H1 (cell line): ENCODE results near the gene RIMS1. TPM values are rescaled to one million over a fixed set of nuclear protein-coding genes. Genes with fewer than 3 reads are reported as not detected.
A peak's percentile ranks its signal among the peaks of the same experiment; 100 is the strongest.

ENCODE experiments used
- CTCF ChIA-PET: fragments of 300-600 bp; sonication (Branson Sonifier 250); formaldehyde crosslinking; loops from one replicate; lab custom pipeline; 2021; ENCODE audit not compliant: partially characterized antibody; lab: Charles Lee
- POLR2A ChIA-PET: fragments of 300-600 bp; sonication (Branson Sonifier 250); formaldehyde crosslinking; loops from one replicate; lab custom pipeline; 2021; ENCODE audit warnings: inconsistent platforms; ENCODE audit not compliant: partially characterized antibody; lab: Charles Lee
- DNase-seq, 2 experiments: peaks; one replicate each; pipeline versions ENCODE4 v3.0.0 to v3.0.0-alpha.2; 2010 to 2022; ENCODE audit warnings: low spot score in 2 of 2, low read depth in 1 of 2, mixed read lengths in 1 of 2
- FAIRE-seq: peaks from 2 replicates; lab custom pipeline; 2011; peaks lifted over from hg19 to GRCh38; lab: Jason Lieb, UNC
- H2AFZ ChIP-seq: 2 replicates; pipeline ENCODE4 v1.8.1; 2012; ENCODE audit warnings: low read length, inconsistent platforms
- H2AK5ac ChIP-seq: 2 replicates; pipeline ENCODE4 v1.6.1; 2013; ENCODE audit warnings: low read depth, low read length
- H2BK120ac ChIP-seq: replicated peaks from 2 replicates; pipeline ENCODE3; 2013; ENCODE audit warnings: low read depth, low read length, inconsistent platforms
- H2BK12ac ChIP-seq: 2 replicates; pipeline ENCODE4 v1.6.1; 2013; ENCODE audit warnings: low read depth, low read length
- H2BK15ac ChIP-seq: 2 replicates; pipeline ENCODE4 v1.6.1; 2013; ENCODE audit warnings: low read length
- H2BK20ac ChIP-seq: 2 replicates; pipeline ENCODE4 v1.6.1; 2013; ENCODE audit warnings: low read length
- H2BK5ac ChIP-seq: 2 replicates; pipeline ENCODE4 v1.6.1; 2013; ENCODE audit warnings: low read depth, low read length
- H3K14ac ChIP-seq: 2 replicates; pipeline ENCODE4 v1.6.1; 2013; ENCODE audit warnings: inconsistent platforms; ENCODE audit not compliant: insufficient read length
- H3K18ac ChIP-seq: 2 replicates; pipeline ENCODE4 v1.6.1; 2013; ENCODE audit warnings: low read length; ENCODE audit errors: extremely low read depth
- H3K23ac ChIP-seq: 2 replicates; pipeline ENCODE4 v1.6.1; 2013; ENCODE audit warnings: inconsistent platforms; ENCODE audit not compliant: insufficient read length
- H3K23me2 ChIP-seq: 2 replicates; pipeline ENCODE4 v1.6.1; 2013; ENCODE audit warnings: low read depth, low read length
- H3K27ac ChIP-seq: 2 replicates; pipeline ENCODE4 v1.6.1; 2011; ENCODE audit warnings: low read depth, low read length, inconsistent platforms
- H3K27me3 ChIP-seq, 4 experiments: replicated peaks in 1 of 4; 1 replicate in 1 of 4; 2 replicates in 3 of 4; pipeline versions ENCODE4 v1.6.1 to v1.8.1; 2011 to 2013; ENCODE audit warnings: low read length in 3 of 4, mild to moderate bottlenecking in 3 of 4, inconsistent platforms in 2 of 4, mixed read lengths in 2 of 4, moderate library complexity in 1 of 4; ENCODE audit not compliant: control insufficient read depth in 3 of 4, insufficient read depth in 3 of 4; ENCODE audit errors: extremely low read depth in 1 of 4
- H3K36me3 ChIP-seq, 4 experiments: 2 replicates each; pipeline versions ENCODE4 v1.6.1 to v1.8.1; 2011 to 2013; ENCODE audit warnings: mild to moderate bottlenecking in 4 of 4, low read length in 3 of 4, moderate library complexity in 2 of 4, control low read depth in 1 of 4, inconsistent platforms in 1 of 4; ENCODE audit not compliant: insufficient read depth in 4 of 4, control insufficient read depth in 2 of 4
- H3K4ac ChIP-seq: replicated peaks from 2 replicates; pipeline ENCODE3; 2013; ENCODE audit warnings: low read length, low read depth, mixed read lengths, inconsistent platforms; ENCODE audit not compliant: insufficient read length
- H3K4me1 ChIP-seq, 4 experiments: replicated peaks in 1 of 4; 1 replicate in 1 of 4; 2 replicates in 3 of 4; pipeline versions ENCODE4 v1.6.1 to v1.8.1; 2011 to 2013; ENCODE audit warnings: low read length in 3 of 4, inconsistent platforms in 2 of 4, mixed read lengths in 1 of 4; ENCODE audit not compliant: insufficient read depth in 4 of 4, control insufficient read depth in 3 of 4
- H3K4me2 ChIP-seq, 2 experiments: 2 replicates each; pipeline versions ENCODE4 v1.6.1 to v1.8.1; 2011 to 2013; ENCODE audit warnings: low read depth in 2 of 2, low read length in 2 of 2, control low read depth in 1 of 2, inconsistent platforms in 1 of 2, mild to moderate bottlenecking in 1 of 2; ENCODE audit not compliant: insufficient read depth in 1 of 2
- H3K4me3 ChIP-seq, 4 experiments: fragments of 200-600, 300-600 bp in 1 of 4; sonication (generic), shearing (Covaris generic), sonication (Bioruptor Twin) in 1 of 4; 2 replicates each; pipeline versions ENCODE4 v1.5.1 to v1.8.1; 2011 to 2016; ENCODE audit warnings: low read length in 4 of 4, low read depth in 3 of 4, control low read depth in 2 of 4, inconsistent platforms in 2 of 4, mild to moderate bottlenecking in 2 of 4, mixed read lengths in 1 of 4, moderate library complexity in 1 of 4; ENCODE audit not compliant: insufficient read depth in 2 of 4; ENCODE audit errors: extremely low read depth in 1 of 4
- H3K56ac ChIP-seq: replicated peaks from 2 replicates; pipeline ENCODE3; 2013; ENCODE audit warnings: low read depth, mild to moderate bottlenecking, mixed read lengths, low read length, inconsistent platforms; ENCODE audit not compliant: insufficient read length
- H3K79me1 ChIP-seq: 2 replicates; pipeline ENCODE4 v1.6.1; 2013; ENCODE audit warnings: low read depth, low read length, control low read depth
- H3K79me2 ChIP-seq, 2 experiments: 2 replicates each; pipeline versions ENCODE4 v1.6.1 to v1.8.1; 2012 to 2013; ENCODE audit warnings: low read length in 2 of 2, mild to moderate bottlenecking in 2 of 2, inconsistent platforms in 1 of 2; ENCODE audit not compliant: insufficient read depth in 2 of 2, control insufficient read depth in 1 of 2
- H3K9ac ChIP-seq, 4 experiments: replicated peaks in 1 of 4; 1 replicate in 1 of 4; 2 replicates in 3 of 4; pipeline versions ENCODE4 v1.6.1 to v1.8.1; 2011 to 2013; ENCODE audit warnings: low read depth in 3 of 4, low read length in 3 of 4, control low read depth in 2 of 4, mild to moderate bottlenecking in 2 of 4, moderate library complexity in 2 of 4, inconsistent platforms in 1 of 4; ENCODE audit errors: extremely low read depth in 1 of 4
- H3K9me3 ChIP-seq, 2 experiments: 2 replicates each; pipeline versions ENCODE4 v1.6.1 to v1.8.1; 2012 to 2013; ENCODE audit warnings: mild to moderate bottlenecking in 2 of 2, moderate library complexity in 2 of 2, control low read depth in 1 of 2, inconsistent platforms in 1 of 2, low read depth in 1 of 2, low read length in 1 of 2, mixed read lengths in 1 of 2; ENCODE audit not compliant: insufficient read depth in 2 of 2
- H4K20me1 ChIP-seq, 2 experiments: replicated peaks in 1 of 2; 2 replicates each; pipeline versions ENCODE3 to v1.8.1; 2011 to 2013; ENCODE audit warnings: inconsistent platforms in 2 of 2, low read length in 2 of 2, mild to moderate bottlenecking in 1 of 2; ENCODE audit not compliant: insufficient read depth in 2 of 2, control insufficient read depth in 1 of 2
- H4K5ac ChIP-seq: 2 replicates; pipeline ENCODE4 v1.6.1; 2013; ENCODE audit warnings: low read length, low read depth, mixed read lengths, inconsistent platforms; ENCODE audit not compliant: insufficient read length
- H4K8ac ChIP-seq: 2 replicates; pipeline ENCODE4 v1.8.0; 2013; ENCODE audit warnings: mild to moderate bottlenecking, moderate library complexity, low read length, inconsistent platforms; ENCODE audit not compliant: insufficient read depth; ENCODE audit errors: extremely low read depth
- H4K91ac ChIP-seq: replicated peaks from 2 replicates; pipeline ENCODE3; 2013; ENCODE audit warnings: low read length, mixed read lengths, inconsistent platforms; ENCODE audit not compliant: insufficient read length
- WGBS, 2 experiments: shearing (Covaris generic) in 1 of 2; methylation state at CpG; one replicate each; pipeline versions ENCODE4 v1.1.6 to v1.1.7; 2013 to 2015; ENCODE audit warnings: low lambda C conversion rate in 2 of 2, mixed read lengths in 2 of 2, inconsistent platforms in 1 of 2, low coverage in 1 of 2, missing lambda C conversion rate in 1 of 2; ENCODE audit not compliant: insufficient replicate concordance in 2 of 2, insufficient coverage in 1 of 2, insufficient read length in 1 of 2; ENCODE audit errors: extremely low coverage in 1 of 2, missing lambda C conversion rate in 1 of 2; 5-methylcytosine and 5-hydroxymethylcytosine counted together
- polyA plus RNA-seq, 7 experiments: library from polyadenylated mRNA; depleted of rRNA in 3 of 7; stranded (reverse) in 5 of 7; unstranded in 2 of 7; fragments of >200 nt in 5 of 7; fragments of 200-250 nt in 2 of 7; gene quantifications; 1 replicate in 5 of 7; 2 replicates in 1 of 7; 4 replicates in 1 of 7; pipeline versions ENCODE4 v1.2.1 to v1.2.3, GENCODE V29; 2011 to 2013; ENCODE audit warnings: missing spikeins in 2 of 7, mixed read lengths in 2 of 7
- total RNA-seq: library from RNA; stranded (reverse); fragmentation: NEBNext Ultra II Directional; extraction: Animal tissue kit (Norgen Biotek cat#: 25700); gene quantifications from 2 replicates; pipeline ENCODE4 v1.2.1, GENCODE V29; 2021
- TF ChIP-seq, protein P1 (sequence below): IDR thresholded peaks from 2 replicates; pipeline ENCODE4 v1.6.1; 2012; ENCODE audit warnings: inconsistent platforms

The RIMS1 gene
- total and polyA plus RNA-seq, 2 of the 8 experiments (the other 6 are each of a cell fraction or from before 2014, with no cell fraction given): 0.63 to 2.3 TPM

DNA sequence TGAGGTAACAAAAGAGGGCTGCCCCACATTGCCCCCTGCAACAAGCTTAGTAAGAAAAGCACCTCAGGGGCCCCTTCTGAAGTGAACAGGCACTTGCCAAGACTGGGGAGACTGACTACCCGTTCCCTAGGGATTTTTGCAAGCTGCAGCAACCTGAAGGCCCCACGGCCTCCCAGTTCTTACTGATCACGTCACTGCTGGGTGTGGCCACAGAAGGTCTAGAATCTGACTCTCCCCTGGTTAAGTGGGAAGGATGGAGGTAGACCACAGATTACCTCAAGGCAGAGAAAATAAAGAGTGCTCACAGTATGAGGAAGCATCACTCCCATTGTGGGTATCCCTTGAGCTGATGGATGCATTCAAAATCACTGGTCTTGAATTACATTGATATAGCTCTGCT, 534.1 kb downstream of the RIMS1 start:
- H2AFZ ChIP-seq: 0 out of 2 replicates have a peak overlapping the region, but pooled peaks have one; percentile 38
- TF ChIP-seq, protein P1, sequence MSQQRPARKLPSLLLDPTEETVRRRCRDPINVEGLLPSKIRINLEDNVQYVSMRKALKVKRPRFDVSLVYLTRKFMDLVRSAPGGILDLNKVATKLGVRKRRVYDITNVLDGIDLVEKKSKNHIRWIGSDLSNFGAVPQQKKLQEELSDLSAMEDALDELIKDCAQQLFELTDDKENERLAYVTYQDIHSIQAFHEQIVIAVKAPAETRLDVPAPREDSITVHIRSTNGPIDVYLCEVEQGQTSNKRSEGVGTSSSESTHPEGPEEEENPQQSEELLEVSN: no peak

More for the DNA sequence above, 534.1 kb downstream of the RIMS1 start:
- no peak overlapping the region for H3K9ac ChIP-seq
- POLR2A ChIA-PET: no interaction called here
- H3K4me2 ChIP-seq: no peak overlapping the region
- H3K4me3 ChIP-seq: no peak overlapping the region
- no peak overlapping the region for H3K23ac ChIP-seq
- H3K79me1 ChIP-seq: no peaks in the 10 kb centered on the region
- H3K4ac ChIP-seq: no peak overlapping the region
- H2BK12ac ChIP-seq: no peak overlapping the region
- no peaks in the 10 kb centered on the region for H3K36me3 ChIP-seq
- peaks cover 0 to 2% (median 0%) of the 10 kb centered on the region in 4 experiments; a peak in 2 of 7 replicates for H3K4me1 ChIP-seq
- no peak overlapping the region for H3K27ac ChIP-seq
- H3K56ac ChIP-seq: no peak overlapping the region
- H4K91ac ChIP-seq: no peak overlapping the region
- H2BK15ac ChIP-seq: no peak overlapping the region
- H2AK5ac ChIP-seq: no peak overlapping the region
- no peak overlapping the region for H2BK20ac ChIP-seq
- H3K9me3 ChIP-seq: no peaks in the 10 kb centered on the region
- DNase-seq: no peak
- FAIRE-seq: no peak
- H2BK120ac ChIP-seq: no peak overlapping the region
- H3K23me2 ChIP-seq: no peaks in the 10 kb centered on the region
- 68% methylated on average over 3 of the region's 3 CpGs; no CpG with 5 or more reads in 1 of the 2 experiments for WGBS, 2 experiments
- H4K8ac ChIP-seq: no peak overlapping the region; the same call in 1 of the 2 replicates
- H2BK5ac ChIP-seq: no peak overlapping the region
- no peaks in the 10 kb centered on the region for H4K20me1 ChIP-seq
- no peak overlapping the region for H4K5ac ChIP-seq
- CTCF ChIA-PET: interaction anchor here (1.4 to 13.2 kb wide), 4 partner anchors 8 to 196 kb away, joined by 4 to 158 read pairs (median 36); no protein-coding TSS in a partner anchor
- H3K14ac ChIP-seq: no peak overlapping the region
- H3K27me3 ChIP-seq: no peaks in the 10 kb centered on the region
- no peaks in the 10 kb centered on the region for H3K79me2 ChIP-seq
- H3K18ac ChIP-seq: no peak overlapping the region
